Neuronal stem cell (in vitro differentiated cells): ENCODE results near the gene OAS3.

Experiments used
- DNase-seq: peaks from one replicate; pipeline ENCODE4 v3.0.0-alpha.2; 2013; ENCODE audit warnings: low spot score
- H2AFZ ChIP-seq: one replicate; pipeline ENCODE4 v1.6.1; 2013; ENCODE audit warnings: mild to moderate bottlenecking, low read length, inconsistent platforms
- H2AK5ac ChIP-seq: 2 replicates; pipeline ENCODE4 v1.6.1; 2013; ENCODE audit warnings: low read depth, mild to moderate bottlenecking, inconsistent platforms, low read length, moderate library complexity, mixed read lengths
- H2BK120ac ChIP-seq: 2 replicates; pipeline ENCODE4 v1.6.1; 2013; ENCODE audit warnings: low read depth, mild to moderate bottlenecking, inconsistent platforms, low read length, moderate library complexity, mixed read lengths
- H2BK12ac ChIP-seq: one replicate; pipeline ENCODE4 v1.6.1; 2013; ENCODE audit warnings: low read length, inconsistent platforms
- H2BK15ac ChIP-seq: 2 replicates; pipeline ENCODE4 v1.6.1; 2013; ENCODE audit warnings: mild to moderate bottlenecking, low read length, inconsistent platforms, mixed read lengths
- H2BK5ac ChIP-seq: one replicate; pipeline ENCODE4 v1.6.1; 2013; ENCODE audit warnings: inconsistent platforms, mild to moderate bottlenecking, low read length, moderate library complexity
- H3K14ac ChIP-seq: one replicate; pipeline ENCODE4 v1.6.1; 2013; ENCODE audit warnings: low read length, inconsistent platforms
- H3K18ac ChIP-seq: 2 replicates; pipeline ENCODE4 v1.6.1; 2013; ENCODE audit warnings: low read length, inconsistent platforms
- H3K23ac ChIP-seq: 2 replicates; pipeline ENCODE4 v1.6.1; 2013; ENCODE audit warnings: low read depth, mild to moderate bottlenecking, mixed read lengths, low read length, inconsistent platforms; ENCODE audit not compliant: poor library complexity
- H3K27ac ChIP-seq: replicated peaks from 3 replicates; pipeline ENCODE4 v1.5.1; 2013; ENCODE audit warnings: low read length, inconsistent platforms
- H3K27me3 ChIP-seq, 3 experiments: 2 replicates each; pipeline ENCODE4 v1.6.1; 2013; ENCODE audit warnings: low read length in 3 of 3, mild to moderate bottlenecking in 2 of 3, inconsistent platforms in 1 of 3, low read depth in 1 of 3, mixed read lengths in 1 of 3, moderate library complexity in 1 of 3; ENCODE audit not compliant: control insufficient read depth in 3 of 3, insufficient read depth in 3 of 3
- H3K36me3 ChIP-seq, 2 donors: replicated peaks in 1 of 2; 2 replicates each; pipeline ENCODE4 v1.6.1; 2013; ENCODE audit warnings: low read length in 2 of 2; ENCODE audit not compliant: control insufficient read depth in 2 of 2, insufficient read depth in 2 of 2
- H3K4ac ChIP-seq: 2 replicates; pipeline ENCODE4 v1.6.1; 2013; ENCODE audit warnings: inconsistent platforms, mild to moderate bottlenecking, low read length, moderate library complexity
- H3K4me1 ChIP-seq, 2 donors: 1 replicate in 1 of 2; 2 replicates in 1 of 2; pipeline ENCODE4 v1.6.1; 2013; ENCODE audit warnings: low read length in 2 of 2, low read depth in 1 of 2; ENCODE audit not compliant: control insufficient read depth in 2 of 2, insufficient read depth in 1 of 2
- H3K4me2 ChIP-seq: one replicate; pipeline ENCODE4 v1.6.1; 2013; ENCODE audit warnings: mild to moderate bottlenecking, low read length, inconsistent platforms; ENCODE audit not compliant: insufficient read depth, poor library complexity, severe bottlenecking
- H3K4me3 ChIP-seq, 2 donors: 2 replicates each; pipeline ENCODE4 v1.5.1; 2013; ENCODE audit warnings: low read length in 2 of 2, mild to moderate bottlenecking in 2 of 2, inconsistent platforms in 1 of 2, moderate library complexity in 1 of 2
- H3K79me1 ChIP-seq: one replicate; pipeline ENCODE4 v1.6.1; 2013; ENCODE audit warnings: low read depth, mild to moderate bottlenecking, inconsistent platforms, low read length, moderate library complexity
- H3K9ac ChIP-seq: one replicate; pipeline ENCODE4 v1.6.1; 2013; ENCODE audit warnings: mild to moderate bottlenecking, low read depth, low read length, inconsistent platforms; ENCODE audit not compliant: poor library complexity
- H3K9me3 ChIP-seq, 2 donors: replicated peaks in 1 of 2; 2 replicates each; pipeline versions ENCODE3 to v1.6.1; 2013; ENCODE audit warnings: low read length in 2 of 2, mild to moderate bottlenecking in 2 of 2, inconsistent platforms in 1 of 2, low read depth in 1 of 2, mixed read lengths in 1 of 2, moderate library complexity in 1 of 2; ENCODE audit not compliant: control insufficient read depth in 2 of 2, insufficient read depth in 1 of 2
- H4K8ac ChIP-seq: one replicate; pipeline ENCODE4 v1.6.1; 2013; ENCODE audit warnings: low read depth, mild to moderate bottlenecking, inconsistent platforms, low read length, moderate library complexity
- H4K91ac ChIP-seq: one replicate; pipeline ENCODE4 v1.6.1; 2013; ENCODE audit warnings: low read length, low read depth, mild to moderate bottlenecking, inconsistent platforms; ENCODE audit not compliant: poor library complexity
- WGBS, 2 donors: extraction: QIAGEN DNeasy Blood & Tissue Kit; methylation state at CpG; one replicate each; pipeline ENCODE4 v1.1.7; 2013; ENCODE audit warnings: missing lambda C conversion rate in 2 of 2, mixed read lengths in 1 of 2; ENCODE audit not compliant: insufficient read length in 2 of 2, insufficient replicate concordance in 1 of 2; ENCODE audit errors: extremely low coverage in 2 of 2; 5-methylcytosine and 5-hydroxymethylcytosine counted together

OAS3 gene

DNA sequence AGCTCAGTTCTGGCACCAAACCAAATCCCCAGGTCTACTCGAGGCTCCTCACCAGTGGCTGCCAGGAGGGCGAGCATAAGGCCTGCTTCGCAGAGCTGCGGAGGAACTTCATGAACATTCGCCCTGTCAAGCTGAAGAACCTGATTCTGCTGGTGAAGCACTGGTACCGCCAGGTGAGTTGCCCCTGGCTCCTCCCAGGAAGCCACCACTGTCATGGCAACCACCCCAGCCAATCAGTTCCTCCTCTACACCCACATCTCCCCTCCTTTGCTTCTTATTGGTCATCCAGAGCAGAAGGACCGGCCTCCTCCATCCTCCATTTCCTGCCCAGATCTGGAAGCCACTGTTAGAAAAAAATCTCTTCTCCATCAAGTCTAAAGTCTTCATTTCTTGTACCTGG, 22.8 kb downstream of the OAS3 start:
- Histone ChIP-seq H4K8ac (no peak overlapping the region), H3K4me1 (no peaks in the 10 kb centered on the region), H2BK12ac (no peak overlapping the region), H3K4ac (no peak overlapping the region), H3K4me2 (no peak overlapping the region), H2BK15ac (no peak overlapping the region), H4K91ac (no peak overlapping the region), H3K9ac (no peak overlapping the region), H3K9me3 (no peaks in the 10 kb centered on the region), H3K27me3 (no peaks in the 10 kb centered on the region), H3K4me3 (no peak overlapping the region), H2BK5ac (no peak overlapping the region), H3K14ac (no peak overlapping the region), H3K18ac (peak overlapping the region; percentile 29), H3K79me1 (no peaks in the 10 kb centered on the region), H3K23ac (no peak overlapping the region), H3K27ac (no peak overlapping the region), H2BK120ac (no peak overlapping the region), H2AK5ac (no peak overlapping the region), H3K36me3 (no peaks in the 10 kb centered on the region), H2AFZ (no peak overlapping the region)
- DNase-seq: no peak
- no CpG with 5 or more reads among the region's 7 CpGs for WGBS, 2 donors

DNA sequence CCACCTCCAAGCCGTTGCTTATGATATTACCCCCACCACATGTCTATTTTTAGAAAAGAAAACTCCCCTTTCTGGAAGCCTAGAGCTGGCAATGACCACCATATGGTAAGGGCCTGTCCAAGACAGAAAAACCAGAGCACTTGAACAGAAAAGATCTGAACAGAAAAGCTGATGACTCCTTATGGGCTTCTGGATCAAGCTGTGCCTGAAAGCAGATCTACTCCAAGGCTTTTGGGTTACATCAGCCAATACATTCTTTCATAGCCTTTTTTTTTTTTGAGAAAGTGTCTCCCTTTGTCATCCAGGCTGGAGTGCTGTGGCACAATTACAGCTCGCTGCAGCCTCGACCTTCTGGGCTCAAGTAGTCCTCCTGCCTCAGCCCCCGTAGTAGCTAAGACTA, 23.3 kb downstream of the OAS3 start:
- no peak overlapping the region for H3K27ac ChIP-seq
- no peak overlapping the region for H3K4ac ChIP-seq
- no peaks in the 10 kb centered on the region for H3K36me3 ChIP-seq
- no peaks in the 10 kb centered on the region for H3K4me1 ChIP-seq
- no peak overlapping the region for H2BK5ac ChIP-seq
- H4K91ac ChIP-seq: no peak overlapping the region
- H2BK120ac ChIP-seq: no peak overlapping the region
- no peak overlapping the region for H2AK5ac ChIP-seq
- no peak overlapping the region for H3K4me2 ChIP-seq
- H2AFZ ChIP-seq: no peak overlapping the region
- H3K9me3 ChIP-seq: no peaks in the 10 kb centered on the region
- no peak overlapping the region for H4K8ac ChIP-seq
- no peak for DNase-seq
- H3K4me3 ChIP-seq: no peak overlapping the region
- H3K9ac ChIP-seq: no peak overlapping the region
- no CpG with 5 or more reads among the region's 4 CpGs for whole genome bisulfite sequencing, 2 donors
- no peak overlapping the region for H3K14ac ChIP-seq
- H2BK15ac ChIP-seq: no peak overlapping the region
- H3K27me3 ChIP-seq: no peaks in the 10 kb centered on the region
- no peak overlapping the region for H2BK12ac ChIP-seq
- H3K18ac ChIP-seq: no peak overlapping the region
- no peaks in the 10 kb centered on the region for H3K79me1 ChIP-seq
- no peak overlapping the region for H3K23ac ChIP-seq

DNA sequence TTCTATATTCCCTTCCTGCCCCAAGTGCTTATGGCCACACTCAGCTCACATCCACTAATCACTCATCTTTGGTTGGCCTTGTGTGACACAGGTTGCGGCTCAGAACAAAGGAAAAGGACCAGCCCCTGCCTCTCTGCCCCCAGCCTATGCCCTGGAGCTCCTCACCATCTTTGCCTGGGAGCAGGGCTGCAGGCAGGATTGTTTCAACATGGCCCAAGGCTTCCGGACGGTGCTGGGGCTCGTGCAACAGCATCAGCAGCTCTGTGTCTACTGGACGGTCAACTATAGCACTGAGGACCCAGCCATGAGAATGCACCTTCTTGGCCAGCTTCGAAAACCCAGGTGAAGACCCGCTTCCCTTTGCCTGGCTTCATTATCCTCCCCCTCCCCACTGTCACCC, 24.3 kb downstream of the OAS3 start:
- H3K4me1 ChIP-seq: no peaks in the 10 kb centered on the region
- no peaks in the 10 kb centered on the region for H3K36me3 ChIP-seq
- DNase-seq: no peak
- no peaks in the 10 kb centered on the region for H3K79me1 ChIP-seq
- no peak overlapping the region for H2BK12ac ChIP-seq
- H3K4me2 ChIP-seq: no peak overlapping the region
- peak overlapping the region; percentile 21 for H2AK5ac ChIP-seq
- no peak overlapping the region for H4K8ac ChIP-seq
- H3K4ac ChIP-seq: no peak overlapping the region
- no peak overlapping the region for H3K9ac ChIP-seq
- H3K27ac ChIP-seq: no peak overlapping the region
- no peak overlapping the region for H2BK15ac ChIP-seq
- H3K27me3 ChIP-seq: no peaks in the 10 kb centered on the region
- no peaks in the 10 kb centered on the region for H3K9me3 ChIP-seq
- H3K23ac ChIP-seq: no peak overlapping the region
- H3K14ac ChIP-seq: no peak overlapping the region
- no CpG with 5 or more reads among the region's 7 CpGs for WGBS, 2 donors
- no peak overlapping the region for H2BK5ac ChIP-seq
- H2BK120ac ChIP-seq: no peak overlapping the region
- H3K4me3 ChIP-seq: no peak overlapping the region
- no peak overlapping the region for H3K18ac ChIP-seq
- no peak overlapping the region for H2AFZ ChIP-seq
- no peak overlapping the region for H4K91ac ChIP-seq

DNA sequence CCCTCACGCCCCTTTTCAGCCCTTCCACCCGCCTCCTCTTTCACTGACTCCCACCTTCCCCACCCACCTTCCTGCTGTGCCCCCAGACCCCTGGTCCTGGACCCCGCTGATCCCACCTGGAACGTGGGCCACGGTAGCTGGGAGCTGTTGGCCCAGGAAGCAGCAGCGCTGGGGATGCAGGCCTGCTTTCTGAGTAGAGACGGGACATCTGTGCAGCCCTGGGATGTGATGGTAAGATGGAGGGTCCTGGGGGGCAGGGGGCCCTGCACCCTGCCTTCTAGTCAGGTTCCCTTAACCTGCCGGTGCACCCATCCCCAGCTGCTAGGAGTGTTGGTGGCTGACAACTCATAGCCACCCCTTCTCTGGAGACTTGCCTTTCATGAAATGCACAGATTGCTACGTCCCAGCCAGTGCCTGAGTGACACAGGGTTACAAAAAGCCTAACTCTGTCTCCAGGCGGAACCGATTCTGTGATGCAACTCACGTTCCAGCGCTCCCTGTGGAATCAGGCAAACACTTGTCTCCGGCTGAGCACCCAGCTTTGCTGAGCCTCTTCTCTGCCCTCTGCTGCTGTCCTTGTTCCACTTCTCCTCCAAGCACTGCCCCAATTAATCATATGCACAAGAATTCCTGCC, 25.1 kb downstream of the OAS3 start:
- Histone ChIP-seq H2BK12ac (no peak overlapping the region), H2AFZ (no peak overlapping the region), H3K79me1 (no peaks in the 10 kb centered on the region), H3K23ac (peak overlapping the region; percentile 26), H2BK15ac (no peak overlapping the region), H3K4ac (no peak overlapping the region), H3K27ac (no peak overlapping the region), H4K8ac (no peak overlapping the region), H3K36me3 (no peaks in the 10 kb centered on the region), H3K4me3 (no peak overlapping the region), H2AK5ac (no peak overlapping the region), H3K9ac (no peak overlapping the region), H3K4me2 (no peak overlapping the region), H3K18ac (no peak overlapping the region), H3K4me1 (no peaks in the 10 kb centered on the region), H3K14ac (no peak overlapping the region), H3K9me3 (no peaks in the 10 kb centered on the region), H2BK5ac (no peak overlapping the region), H2BK120ac (no peak overlapping the region), H4K91ac (no peak overlapping the region), H3K27me3 (no peaks in the 10 kb centered on the region)
- no peak for DNase-seq
- no CpG with 5 or more reads among the region's 14 CpGs for WGBS, 2 donors
